Measurements from ENCODE around the gene EVA1A.

DNA sequence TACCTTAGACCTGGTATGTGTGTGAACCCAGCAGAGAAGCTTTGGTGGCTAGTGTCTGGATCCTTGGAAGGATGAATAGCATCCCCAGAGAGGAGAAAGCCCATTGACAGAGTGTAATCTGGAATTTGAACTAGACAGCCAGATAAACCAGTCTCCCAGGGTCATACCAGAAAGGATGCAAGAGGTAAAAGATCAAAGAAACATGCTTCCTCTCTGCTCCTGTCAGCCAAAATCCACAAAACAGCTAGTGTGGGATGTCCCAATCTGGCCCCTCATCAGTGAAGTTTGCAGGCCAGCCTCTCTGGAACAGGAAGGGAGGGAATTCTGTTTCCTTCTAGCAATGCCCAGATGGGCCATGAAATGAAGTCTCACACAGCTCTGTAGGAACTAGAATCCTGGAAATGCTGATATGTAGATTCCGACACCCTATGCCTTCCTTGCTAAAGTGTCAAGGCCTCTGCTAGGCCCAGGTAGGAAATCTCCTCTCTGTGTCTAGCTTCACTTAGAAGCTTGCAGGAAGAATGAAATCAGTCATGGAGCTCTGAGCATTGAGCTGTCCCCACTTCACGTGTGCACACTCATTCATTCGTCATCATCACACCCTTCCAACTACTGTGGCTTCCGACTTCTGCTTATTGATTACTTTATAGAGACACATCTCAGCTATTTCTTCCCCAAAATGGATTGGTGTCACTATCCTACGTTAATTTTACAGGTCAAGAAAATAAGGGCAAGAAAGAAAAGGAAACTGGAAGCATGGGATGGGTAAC lies 38.0 kb downstream of the EVA1A start:
- TF ChIP-seq, protein P1, sequence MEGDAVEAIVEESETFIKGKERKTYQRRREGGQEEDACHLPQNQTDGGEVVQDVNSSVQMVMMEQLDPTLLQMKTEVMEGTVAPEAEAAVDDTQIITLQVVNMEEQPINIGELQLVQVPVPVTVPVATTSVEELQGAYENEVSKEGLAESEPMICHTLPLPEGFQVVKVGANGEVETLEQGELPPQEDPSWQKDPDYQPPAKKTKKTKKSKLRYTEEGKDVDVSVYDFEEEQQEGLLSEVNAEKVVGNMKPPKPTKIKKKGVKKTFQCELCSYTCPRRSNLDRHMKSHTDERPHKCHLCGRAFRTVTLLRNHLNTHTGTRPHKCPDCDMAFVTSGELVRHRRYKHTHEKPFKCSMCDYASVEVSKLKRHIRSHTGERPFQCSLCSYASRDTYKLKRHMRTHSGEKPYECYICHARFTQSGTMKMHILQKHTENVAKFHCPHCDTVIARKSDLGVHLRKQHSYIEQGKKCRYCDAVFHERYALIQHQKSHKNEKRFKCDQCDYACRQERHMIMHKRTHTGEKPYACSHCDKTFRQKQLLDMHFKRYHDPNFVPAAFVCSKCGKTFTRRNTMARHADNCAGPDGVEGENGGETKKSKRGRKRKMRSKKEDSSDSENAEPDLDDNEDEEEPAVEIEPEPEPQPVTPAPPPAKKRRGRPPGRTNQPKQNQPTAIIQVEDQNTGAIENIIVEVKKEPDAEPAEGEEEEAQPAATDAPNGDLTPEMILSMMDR (IDR thresholded peaks at IDR 0.05; ENCODE audit: low read depth, low read length, poor library complexity, severe bottlenecking), result no peak
- no peak for TF ChIP-seq EZH2phosphoT487 (IDR thresholded peaks at IDR 0.05; ENCODE audit: borderline replicate concordance, low read length)

All from DOHH2 (cell line).